Osteocyte (in vitro differentiated cells): Measurements from ENCODE around the gene SLAMF6. TPM values are rescaled to one million over a fixed set of nuclear protein-coding genes. Genes with fewer than 3 reads are reported as not detected.

ENCODE experiments used
- DNase-seq: peaks from one replicate; pipeline ENCODE4 v3.0.0; 2021; ENCODE audit warnings: mixed read lengths; ENCODE audit not compliant: unreplicated experiment; ENCODE audit errors: extremely low spot score
- H3K27ac Mint-ChIP-seq: one replicate; pipeline ENCODE4 v1.8.0; 2021; ENCODE audit warnings: mild to moderate bottlenecking, mixed read lengths; ENCODE audit not compliant: unreplicated experiment
- H3K27me3 Mint-ChIP-seq: one replicate; pipeline ENCODE4 v1.8.0; 2021; ENCODE audit warnings: mixed read lengths; ENCODE audit not compliant: unreplicated experiment
- H3K36me3 Mint-ChIP-seq: one replicate; pipeline ENCODE4 v1.8.0; 2021; ENCODE audit warnings: mixed read lengths; ENCODE audit not compliant: unreplicated experiment
- H3K4me1 Mint-ChIP-seq: one replicate; pipeline ENCODE4 v1.8.0; 2021; ENCODE audit warnings: mixed read lengths; ENCODE audit not compliant: unreplicated experiment
- H3K4me3 Mint-ChIP-seq: one replicate; pipeline ENCODE4 v1.8.0; 2021; ENCODE audit warnings: mild to moderate bottlenecking, moderate library complexity, mixed read lengths; ENCODE audit not compliant: unreplicated experiment
- H3K9me3 Mint-ChIP-seq: one replicate; pipeline ENCODE4 v1.8.0; 2021; ENCODE audit warnings: mixed read lengths; ENCODE audit not compliant: unreplicated experiment
- CTCF ChIP-seq: fragments of 200-600 bp; sonication (generic); IDR thresholded peaks from 2 replicates; pipeline ENCODE4 v1.5.0; 2021; ENCODE audit warnings: antibody characterized with exemption, mild to moderate bottlenecking, moderate library complexity
- total RNA-seq: library from RNA; stranded (reverse); gene quantifications from 2 replicates; pipeline ENCODE4 v1.2.1, GENCODE V29; 2021

The SLAMF6 gene
- total RNA-seq, 1 donor from 2014 or later = not detected

- H3K27me3 Mint-ChIP-seq = peaks cover 13% of the 10 kb centered on the region
- no peaks in the 10 kb centered on the region for H3K9me3 Mint-ChIP-seq
- H3K36me3 Mint-ChIP-seq = no peaks in the 10 kb centered on the region
- no peaks in the 10 kb centered on the region for H3K4me1 Mint-ChIP-seq
- no peak overlapping the region for H3K4me3 Mint-ChIP-seq
- H3K27ac Mint-ChIP-seq = no peak overlapping the region
- no peak for TF ChIP-seq CTCF
- no peak for DNase-seq
Observed at GRCh38 chr1:160459687-160460086, 63.4 kb downstream of the SLAMF6 start.

DNA sequence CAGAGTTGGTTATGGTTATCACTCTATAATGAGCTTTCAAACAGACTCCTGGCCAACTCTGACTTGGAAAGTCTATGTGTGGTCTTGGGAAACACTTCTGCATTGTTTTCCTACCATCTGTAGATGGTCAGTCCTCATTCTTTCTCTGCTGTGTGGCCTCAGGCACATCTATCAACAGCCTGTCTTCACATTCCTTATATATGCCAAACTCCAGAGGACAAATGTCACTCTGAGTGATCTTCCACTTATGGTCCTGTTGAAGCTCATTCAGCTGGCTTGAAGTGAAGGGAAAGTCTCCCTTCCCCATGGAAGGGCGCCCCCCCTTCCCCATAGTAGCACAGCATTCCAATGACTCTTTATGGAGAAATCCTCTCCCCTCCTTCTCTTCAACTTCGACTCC, 64.0 kb downstream of the SLAMF6 start:
- H3K4me3 Mint-ChIP-seq = no peak overlapping the region
- H3K9me3 Mint-ChIP-seq = no peaks in the 10 kb centered on the region
- no peak for DNase-seq
- H3K4me1 Mint-ChIP-seq = no peaks in the 10 kb centered on the region
- H3K27me3 Mint-ChIP-seq = peaks cover 13% of the 10 kb centered on the region
- TF ChIP-seq CTCF = no peak
- H3K27ac Mint-ChIP-seq = no peak overlapping the region
- H3K36me3 Mint-ChIP-seq = no peaks in the 10 kb centered on the region

GRCh38 chr1:160455153-160455517, 67.9 kb downstream of the SLAMF6 start:
- H3K4me1 Mint-ChIP-seq = no peaks in the 10 kb centered on the region
- TF ChIP-seq CTCF = no peak
- H3K4me3 Mint-ChIP-seq = no peak overlapping the region
- no peaks in the 10 kb centered on the region for H3K9me3 Mint-ChIP-seq
- no peaks in the 10 kb centered on the region for H3K36me3 Mint-ChIP-seq
- no peak for DNase-seq
- H3K27me3 Mint-ChIP-seq = peaks cover 18% of the 10 kb centered on the region
- no peak overlapping the region for H3K27ac Mint-ChIP-seq

DNA sequence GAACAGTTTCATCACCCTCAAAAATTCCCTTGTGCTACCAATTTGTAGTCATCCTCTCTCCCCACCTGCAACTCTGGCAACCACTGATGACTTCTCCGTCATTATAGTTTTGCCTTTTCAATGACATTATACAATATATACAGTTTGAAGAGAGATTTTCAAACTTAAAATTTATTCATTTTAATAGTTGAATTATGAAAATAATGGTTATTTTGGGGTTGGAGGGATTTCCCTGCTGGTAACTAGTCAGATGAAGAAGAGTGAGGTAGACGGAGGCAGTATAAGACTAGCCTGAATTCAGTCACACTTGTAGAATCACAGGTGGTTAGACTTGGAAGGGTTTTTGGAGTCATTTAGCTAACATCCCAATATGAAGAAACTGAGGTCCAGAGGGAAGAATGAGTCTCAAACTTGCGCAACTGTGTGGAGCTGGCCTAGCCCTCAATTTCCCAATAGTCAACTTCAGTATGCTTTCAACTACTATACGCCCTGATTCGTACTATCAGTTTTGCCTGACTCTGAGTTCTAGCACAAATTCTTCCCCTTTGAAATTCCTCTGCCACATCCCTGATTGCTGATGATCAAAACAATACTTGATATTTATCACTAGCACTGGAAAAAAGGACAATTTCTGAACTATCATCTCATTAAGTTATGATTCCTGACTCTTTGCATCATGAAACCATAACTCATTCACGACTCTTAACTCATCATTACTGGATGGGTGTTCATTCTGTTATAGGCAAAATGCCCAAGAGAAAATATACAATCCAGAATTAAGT, 68.5 kb downstream of the SLAMF6 start:
- Mint-ChIP-seq H3K27me3 (peaks cover 18% of the 10 kb centered on the region), H3K27ac (no peak overlapping the region), H3K4me1 (no peaks in the 10 kb centered on the region), H3K9me3 (no peaks in the 10 kb centered on the region), H3K36me3 (no peaks in the 10 kb centered on the region), H3K4me3 (no peak overlapping the region)
- DNase-seq = no peak
- TF ChIP-seq CTCF = no peak

DNA sequence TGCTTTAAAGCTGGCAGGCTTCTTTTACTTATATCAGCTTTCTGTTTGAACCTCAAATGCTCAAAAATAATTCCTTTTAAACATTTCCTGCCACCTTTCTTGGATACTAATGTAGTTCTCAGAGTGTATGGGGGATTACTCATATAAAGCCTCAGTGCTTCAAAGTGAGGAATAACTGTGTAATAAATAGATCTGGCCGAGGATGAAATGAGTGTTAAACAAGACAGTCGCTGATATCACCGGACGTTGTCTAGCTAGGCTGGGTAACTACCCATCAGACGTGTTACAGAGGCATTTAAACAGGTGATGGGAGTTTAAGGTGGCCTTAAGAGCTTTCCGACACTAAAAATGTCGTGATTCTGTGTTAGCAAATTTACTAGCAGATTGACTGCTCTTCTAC, 69.6 kb downstream of the SLAMF6 start:
- TF ChIP-seq CTCF = no peak
- Mint-ChIP-seq H3K4me3 (no peak overlapping the region), H3K27me3 (peaks cover 19% of the 10 kb centered on the region), H3K4me1 (no peaks in the 10 kb centered on the region), H3K36me3 (no peaks in the 10 kb centered on the region), H3K27ac (no peak overlapping the region), H3K9me3 (no peaks in the 10 kb centered on the region)
- DNase-seq = no peak
